Stimulated activated CD4-positive, alpha-beta T cell treated with anti-CD3 and anti-CD28 coated beads, Interleukin-2, amount 100 ng/mL, for 48 hours (primary cell): ENCODE results near the gene SLC25A36.
"Not testable (repeated sequence)": the region's sequence is repeated elsewhere in the genome, so short reads cannot be mapped to it uniquely, and the experiment has no call there.

ENCODE experiments used
- DNase-seq, 2 donors: peaks; one replicate each; pipeline ENCODE4 v3.0.0-alpha.2; 2020

Gene SLC25A36

DNA sequence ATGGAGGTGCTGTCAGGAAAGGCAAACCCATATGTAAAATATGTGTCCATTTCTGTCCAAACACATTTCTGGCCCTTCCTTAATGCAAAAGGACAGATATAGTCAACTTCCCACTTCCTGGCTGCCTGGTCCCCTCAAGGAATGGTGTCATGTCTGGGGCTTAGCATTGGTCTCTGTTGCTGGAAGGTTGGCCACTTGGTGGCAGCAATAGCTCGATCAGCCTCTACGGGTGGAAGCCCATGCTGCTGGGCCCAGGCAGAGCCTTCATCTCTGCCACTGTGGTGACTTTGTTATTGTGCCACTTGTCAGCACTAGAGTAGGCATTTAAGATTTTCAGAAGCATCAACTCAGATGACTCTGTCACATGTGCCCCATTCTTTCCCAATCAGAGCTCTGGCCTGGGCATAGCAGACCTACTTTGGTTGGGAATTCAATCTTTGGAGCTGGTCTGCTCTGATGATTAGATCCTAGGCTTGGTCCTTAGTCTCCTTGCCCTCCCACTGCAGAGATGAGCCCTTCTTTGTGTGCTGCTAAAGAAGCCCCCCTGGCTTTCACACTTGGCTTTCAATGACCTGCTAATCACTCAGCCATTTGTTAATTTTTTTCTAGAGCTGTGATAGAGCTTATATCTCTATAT, 58.5 kb downstream of the SLC25A36 start:
- DNase-seq: peak; percentile 31 to 34

DNA sequence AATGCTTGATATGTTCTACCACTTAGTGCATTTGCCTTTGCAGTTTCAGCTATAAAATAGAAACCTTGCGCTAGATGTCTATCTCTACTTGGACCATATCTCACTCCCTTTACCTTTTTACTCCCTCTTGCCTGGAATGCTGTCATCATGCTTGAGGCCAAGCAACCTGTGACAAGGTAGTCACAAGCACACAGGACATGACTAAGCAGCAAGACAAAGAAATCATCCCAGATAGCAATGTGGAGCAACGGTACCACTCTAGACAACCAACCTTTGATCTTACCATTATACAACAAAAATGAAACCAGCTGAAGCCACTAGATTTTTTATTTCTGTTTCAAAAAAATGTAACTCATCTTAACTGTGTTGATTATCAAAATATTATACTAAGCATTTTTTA, 59.0 kb downstream of the SLC25A36 start:
- DNase-seq: no peak

DNA sequence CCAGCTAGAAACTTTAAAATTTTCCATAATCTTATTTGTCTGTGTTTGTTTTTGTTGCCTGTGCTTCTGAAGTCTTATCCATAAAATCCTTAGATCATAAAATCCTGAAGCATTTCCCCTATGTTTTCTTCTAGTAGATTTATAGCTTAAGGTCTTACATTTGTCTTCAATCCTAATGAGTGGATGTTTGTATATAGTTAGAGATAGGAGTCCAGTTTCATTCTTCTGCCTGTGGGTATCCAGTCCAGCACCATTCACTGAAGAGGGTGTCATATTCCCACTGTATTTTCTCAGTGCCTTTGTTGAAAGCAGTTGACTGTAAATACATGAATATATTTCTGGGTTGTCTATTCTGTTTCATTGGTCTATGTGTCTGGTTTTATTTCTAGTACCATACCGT, 64.7 kb downstream of the SLC25A36 start:
- no peak for DNase-seq

DNA sequence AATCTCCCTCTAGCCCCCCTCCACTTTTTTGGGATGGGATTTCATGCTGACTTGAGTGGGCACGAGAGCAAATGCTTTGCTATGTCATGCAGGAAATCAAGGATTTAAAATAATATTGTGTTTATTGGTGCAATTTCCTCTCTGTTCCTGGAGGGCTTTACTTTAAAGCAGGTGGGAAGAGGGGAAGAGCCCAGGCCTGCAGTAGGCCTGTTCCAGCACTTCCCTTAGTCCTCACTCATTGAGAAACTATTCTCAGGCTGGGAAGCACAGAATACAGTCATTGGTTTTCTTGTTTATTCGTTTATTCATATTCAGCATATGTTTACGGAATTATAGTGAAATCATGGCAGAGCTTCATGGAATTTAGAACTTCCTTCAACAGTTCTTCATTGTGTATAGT, 67.9 kb downstream of the SLC25A36 start:
- DNase-seq: no peak

DNA sequence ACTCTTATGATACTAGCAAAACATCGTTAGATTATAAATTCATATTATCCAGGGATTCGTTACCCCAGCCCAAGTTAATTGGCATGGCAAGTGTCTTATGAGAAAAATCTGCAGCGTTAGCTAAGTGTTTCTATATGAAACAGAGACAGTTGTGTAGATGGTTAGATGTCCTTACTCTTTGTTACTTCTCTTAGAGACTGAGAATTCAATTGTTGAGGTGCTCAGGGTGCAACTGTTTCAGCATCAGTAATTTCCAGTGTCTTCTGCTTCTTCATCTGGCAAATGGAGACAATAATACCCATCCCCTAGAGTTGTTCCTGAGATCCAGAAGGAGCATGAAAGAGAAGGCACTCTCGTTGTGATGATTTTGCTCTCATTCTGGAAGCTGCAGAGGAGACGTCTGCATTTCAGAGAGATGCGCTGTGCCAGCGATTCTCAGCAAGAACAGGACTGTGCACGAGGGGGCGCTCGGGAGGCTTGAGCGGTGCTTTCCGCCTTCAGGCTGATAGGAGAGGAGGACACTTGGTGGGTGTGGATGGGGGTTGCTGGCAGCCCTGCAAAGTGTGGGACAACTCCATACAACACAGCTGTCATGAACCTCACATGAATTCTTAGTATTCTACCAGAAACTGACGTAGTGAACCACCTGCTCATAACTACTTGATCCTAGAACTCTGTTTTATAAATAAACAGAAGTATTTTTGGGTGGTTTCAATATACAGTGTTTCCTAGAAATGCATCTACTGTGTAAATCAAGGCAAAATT, 69.8 kb downstream of the SLC25A36 start:
- peak; percentile 80 for DNase-seq

DNA sequence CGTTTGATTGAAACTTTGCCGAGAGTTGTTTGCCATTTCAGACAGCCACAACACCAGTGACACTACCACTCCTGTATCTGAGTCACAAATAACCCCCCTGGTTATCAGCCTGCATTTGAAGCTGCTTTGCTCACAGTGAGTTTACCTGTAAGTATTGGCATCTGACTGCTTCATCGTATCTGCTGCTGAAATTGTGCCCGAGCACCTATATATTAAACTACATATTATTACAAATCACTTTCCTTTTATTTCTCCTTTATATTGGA, 70.3 kb downstream of the SLC25A36 start:
- DNase-seq: no peak

DNA sequence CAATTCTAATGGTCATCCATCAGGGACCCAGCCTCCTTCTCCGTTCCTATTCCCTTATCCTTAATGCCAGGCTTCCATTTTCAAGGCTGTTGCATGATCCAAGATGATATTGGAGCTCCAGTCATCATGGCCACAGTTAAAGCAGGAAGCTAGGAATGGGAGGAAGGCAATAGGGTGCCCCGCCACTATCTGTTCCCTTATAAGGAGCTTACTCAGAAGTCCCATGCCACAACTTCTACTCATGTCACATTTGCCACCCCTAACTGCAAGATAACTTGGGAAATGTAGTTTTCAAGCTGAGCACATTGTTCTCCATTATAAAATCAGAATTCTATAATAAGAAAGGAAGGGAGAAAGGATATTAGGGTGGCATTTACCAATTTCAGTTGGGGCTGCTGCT, 70.9 kb downstream of the SLC25A36 start:
- DNase-seq: no peak

DNA sequence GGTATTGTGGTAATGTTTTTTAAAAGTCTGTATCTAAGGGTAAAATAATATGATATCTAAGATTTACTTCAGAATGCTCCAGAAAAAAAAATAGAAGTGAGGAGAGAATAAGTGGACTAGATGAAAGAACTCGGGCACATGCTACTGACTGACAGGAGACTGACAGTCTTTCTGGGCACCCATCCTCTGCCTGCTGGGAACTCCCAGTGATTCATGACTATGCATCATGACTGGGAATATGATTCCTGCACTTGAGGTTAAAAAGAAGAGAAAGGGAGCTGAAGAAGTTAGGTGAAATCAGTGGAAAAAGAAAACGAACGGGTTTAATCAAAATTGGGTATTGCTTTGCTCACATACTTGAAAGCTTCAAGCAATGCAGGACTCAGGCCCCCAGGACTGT, 73.8 kb downstream of the SLC25A36 start:
- no peak for DNase-seq

DNA sequence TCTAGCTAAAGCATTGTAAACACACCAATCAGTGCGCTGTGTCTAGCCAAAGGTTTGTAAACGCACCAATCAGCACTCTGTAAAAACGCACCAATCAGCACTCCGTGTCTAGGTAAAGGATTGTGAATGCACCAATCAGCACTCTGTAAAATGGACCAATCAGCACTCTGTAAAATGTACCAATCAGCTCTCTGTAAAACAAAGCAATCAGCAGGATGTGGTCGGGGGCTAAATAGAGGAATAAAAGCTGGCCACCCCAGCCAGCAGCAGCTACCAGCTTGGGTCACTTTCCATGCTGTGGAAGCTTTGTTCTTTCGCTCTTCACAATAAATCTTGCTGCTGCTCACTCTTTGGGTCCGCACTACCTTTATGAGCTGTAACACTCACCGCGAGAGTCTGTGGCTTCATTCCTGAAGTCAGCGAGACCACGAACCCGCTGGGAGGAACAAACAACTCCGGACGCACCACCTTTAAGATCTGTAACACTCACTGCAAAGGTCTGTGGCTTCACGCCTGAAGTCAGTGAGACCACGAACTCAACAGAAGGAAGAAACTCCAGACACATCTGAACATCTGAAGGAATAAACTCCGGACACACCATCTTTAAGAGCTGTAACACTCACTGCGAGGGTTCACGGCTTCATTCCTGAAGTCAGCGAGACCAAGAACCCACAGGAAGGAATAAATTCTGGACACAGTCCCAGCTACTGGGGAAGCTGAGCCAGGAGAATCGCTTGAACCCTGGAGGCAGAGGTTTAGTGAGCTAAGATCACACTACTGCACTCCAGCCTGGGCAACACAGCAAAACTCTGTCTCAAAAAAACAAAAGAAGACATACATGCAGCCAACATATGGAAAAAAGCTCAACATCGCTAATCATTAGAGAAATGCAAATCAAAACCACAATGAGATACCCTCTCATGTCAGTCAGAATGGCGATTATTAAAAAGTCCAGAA, 76.0 kb downstream of the SLC25A36 start:
- DNase-seq: not testable (repeated sequence)

DNA sequence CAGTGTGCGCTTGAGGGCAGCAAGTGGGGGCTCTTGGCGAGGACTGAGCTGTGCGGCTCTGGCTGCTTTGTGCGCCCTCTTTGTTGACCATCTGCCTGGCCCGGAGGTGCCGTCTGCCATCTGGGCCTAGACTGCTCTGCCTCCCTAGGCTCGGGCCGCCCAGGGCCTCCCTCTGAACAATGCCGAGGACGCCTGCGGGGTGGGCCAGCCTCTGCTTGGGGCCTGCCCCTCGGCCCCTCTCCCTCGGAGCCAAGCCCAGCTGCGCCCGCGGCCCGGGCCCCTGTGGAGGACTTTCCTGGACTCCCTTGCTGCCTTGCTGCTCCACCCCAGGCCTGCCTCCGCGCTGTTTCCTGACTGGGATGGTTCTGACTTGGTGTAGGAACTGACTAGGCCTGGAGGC, 77.6 kb downstream of the SLC25A36 start:
- DNase-seq: no peak

DNA sequence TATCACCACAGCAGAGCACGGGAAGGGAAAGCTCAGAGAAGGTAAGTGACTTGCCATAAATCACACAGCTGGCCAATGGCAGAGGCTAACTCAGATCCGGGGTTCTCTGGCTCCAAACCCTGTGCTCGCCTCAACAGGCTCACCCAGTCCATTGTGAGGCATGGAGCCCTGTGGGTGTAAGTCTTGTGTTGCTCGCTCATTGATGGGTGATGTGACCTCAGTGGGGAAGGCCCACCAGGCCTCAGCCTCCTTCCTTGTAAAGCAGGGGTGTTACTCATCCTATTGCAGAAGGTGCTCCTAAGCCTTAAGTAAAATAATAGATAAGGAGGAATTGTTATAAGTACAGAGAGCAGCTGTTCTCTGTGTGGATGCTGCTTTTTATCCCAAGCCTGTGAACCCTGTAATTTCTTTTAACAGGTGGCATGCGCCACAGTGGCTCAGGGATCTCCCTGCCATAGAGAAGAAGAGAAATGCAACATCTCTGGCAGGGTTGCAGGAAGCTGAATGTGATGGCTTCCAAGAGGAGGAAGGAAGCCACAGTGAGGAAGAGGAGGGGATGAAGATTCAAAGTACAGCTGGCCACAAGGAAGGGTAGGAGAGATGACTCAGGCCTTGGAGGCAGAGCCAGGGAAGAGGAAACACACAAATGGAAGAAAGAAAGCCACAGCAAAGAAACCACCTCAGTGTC, 78.7 kb downstream of the SLC25A36 start:
- no peak for DNase-seq

DNA sequence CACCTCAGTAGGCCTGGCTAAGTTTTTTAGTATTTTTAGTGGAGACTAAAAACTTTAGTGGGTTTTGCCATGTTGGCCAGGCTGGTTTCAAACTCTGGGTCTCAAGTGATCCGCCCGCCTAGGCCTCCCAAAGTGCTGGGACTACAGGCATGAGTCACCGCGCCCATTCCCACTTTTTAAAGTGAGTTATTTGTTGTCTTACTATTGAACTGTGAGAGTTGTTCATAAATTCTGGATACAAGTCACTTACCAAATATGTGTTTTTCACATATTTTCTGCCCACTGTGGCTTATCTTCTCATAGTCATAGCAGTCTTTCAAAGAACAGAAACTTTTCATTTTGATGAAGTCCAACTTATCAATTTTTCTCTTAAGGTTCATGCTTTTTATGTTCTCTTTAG, 79.6 kb downstream of the SLC25A36 start:
- no peak for DNase-seq
